ENCODE results near the gene IDUA. TPM values are rescaled to one million over a fixed set of nuclear protein-coding genes. Genes with fewer than 3 reads are reported as not detected.

IDUA gene
- total RNA-seq, 1 donor from 2014 or later: 1.0 TPM

GRCh38 chr4:1015746-1016145, 28.9 kb downstream of the IDUA start:
- Histone ChIP-seq H3K4me1 (ENCODE audit: control insufficient read depth in 3 of 3, insufficient read depth in 3 of 3, low read length in 3 of 3) (peaks cover under 1 to 2% (median 1%) of the 10 kb centered on the region in 3 donors), H3K27ac (ENCODE audit: low read depth, low read length) (no peak overlapping the region)

GRCh38 chr4:1017211-1017610, 30.4 kb downstream of the IDUA start:
- Histone ChIP-seq H3K36me3 (ENCODE audit: control insufficient read depth in 3 of 3, insufficient read depth in 3 of 3, low read length in 3 of 3) (no peaks in the 10 kb centered on the region), H3K4me1 (ENCODE audit: control insufficient read depth in 3 of 3, insufficient read depth in 3 of 3, low read length in 3 of 3) (no peaks in the 10 kb centered on the region), H3K27me3 (ENCODE audit: control insufficient read depth in 3 of 3, insufficient read depth in 3 of 3, low read length in 3 of 3) (no peaks in the 10 kb centered on the region), H3K27ac (ENCODE audit: low read depth, low read length) (no peak overlapping the region), H3K9me3 (ENCODE audit: control insufficient read depth in 3 of 3, low read length in 3 of 3) (no peaks in the 10 kb centered on the region), H3K4me3 (ENCODE audit: low read length in 3 of 3) (no peak overlapping the region), H3K9ac (ENCODE audit: low read depth in 1 of 3, low read length in 3 of 3) (no peak overlapping the region)

More at GRCh38 chr4:1015746-1016145, 28.9 kb downstream of the IDUA start:
- Histone ChIP-seq H3K9me3 (ENCODE audit: control insufficient read depth in 3 of 3, low read length in 3 of 3) (no peaks in the 10 kb centered on the region), H3K27me3 (ENCODE audit: control insufficient read depth in 3 of 3, insufficient read depth in 3 of 3, low read length in 3 of 3) (no peaks in the 10 kb centered on the region), H3K36me3 (ENCODE audit: control insufficient read depth in 3 of 3, insufficient read depth in 3 of 3, low read length in 3 of 3) (no peaks in the 10 kb centered on the region), H3K9ac (ENCODE audit: low read depth in 1 of 3, low read length in 3 of 3) (no peak overlapping the region), H3K4me3 (ENCODE audit: low read length in 3 of 3) (no peak overlapping the region)

GRCh38 chr4:1017706-1018105, 30.9 kb downstream of the IDUA start:
- H3K27ac ChIP-seq (ENCODE audit: low read depth, low read length): no peak overlapping the region

DNA sequence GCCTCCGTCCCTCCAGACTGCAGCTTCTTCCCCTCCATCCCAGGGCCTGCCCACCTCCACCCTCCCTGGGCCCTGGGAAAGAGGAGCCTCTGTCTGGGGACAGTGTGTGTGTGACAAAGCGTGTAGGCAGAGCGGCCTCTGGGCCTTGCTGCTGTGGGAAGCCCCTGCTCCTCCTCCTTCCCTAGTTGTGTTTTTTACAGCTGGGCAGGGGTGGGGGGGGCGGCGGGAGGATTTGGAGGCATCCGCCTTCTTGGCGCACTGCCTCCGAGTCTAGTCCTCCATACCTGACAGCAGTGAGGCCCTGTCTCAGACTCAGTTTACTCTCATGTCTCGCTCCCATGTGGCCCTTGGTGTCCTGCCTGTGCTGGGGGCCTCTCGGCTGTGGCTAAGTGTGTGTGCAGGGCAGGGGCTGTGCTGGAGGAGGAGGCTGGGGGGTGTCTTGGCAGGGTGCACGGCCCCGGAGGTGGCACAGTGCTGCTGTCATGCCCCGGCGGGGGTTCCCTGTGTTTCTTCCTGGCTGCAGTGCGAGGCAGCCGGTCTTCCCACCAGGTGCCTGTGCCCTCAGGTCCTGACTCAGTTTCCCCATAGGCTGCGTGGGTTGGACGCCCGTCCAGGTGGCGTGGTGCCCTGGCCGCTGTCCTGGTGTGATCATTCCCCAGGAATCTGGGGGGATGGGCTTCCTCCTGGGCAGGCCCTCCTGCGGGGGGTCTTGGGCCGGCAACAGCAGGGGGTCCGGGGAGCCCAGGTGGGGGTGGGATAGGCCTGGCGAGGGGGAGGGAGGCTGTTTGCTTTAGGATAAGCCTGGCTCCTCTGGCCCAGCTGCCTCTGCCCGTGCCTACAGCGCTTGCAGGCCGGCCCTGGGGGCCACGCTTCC, 31.5 kb downstream of the IDUA start:
- Histone ChIP-seq H3K36me3 (ENCODE audit: control insufficient read depth in 3 of 3, insufficient read depth in 3 of 3, low read length in 3 of 3) (no peaks in the 10 kb centered on the region), H3K9me3 (ENCODE audit: control insufficient read depth in 3 of 3, low read length in 3 of 3) (no peaks in the 10 kb centered on the region), H3K4me1 (ENCODE audit: control insufficient read depth in 3 of 3, insufficient read depth in 3 of 3, low read length in 3 of 3) (no peaks in the 10 kb centered on the region), H3K27ac (ENCODE audit: low read depth, low read length) (no peak overlapping the region), H3K9ac (ENCODE audit: low read depth in 1 of 3, low read length in 3 of 3) (no peak overlapping the region), H3K27me3 (ENCODE audit: control insufficient read depth in 3 of 3, insufficient read depth in 3 of 3, low read length in 3 of 3) (no peaks in the 10 kb centered on the region), H3K4me3 (ENCODE audit: low read length in 3 of 3) (no peak overlapping the region)

More at GRCh38 chr4:1017706-1018105, 30.9 kb downstream of the IDUA start:
- no peaks in the 10 kb centered on the region for H3K36me3 ChIP-seq (ENCODE audit: control insufficient read depth in 3 of 3, insufficient read depth in 3 of 3, low read length in 3 of 3)
- H3K9me3 ChIP-seq (ENCODE audit: control insufficient read depth in 3 of 3, low read length in 3 of 3): no peaks in the 10 kb centered on the region
- no peaks in the 10 kb centered on the region for H3K27me3 ChIP-seq (ENCODE audit: control insufficient read depth in 3 of 3, insufficient read depth in 3 of 3, low read length in 3 of 3)
- no peak overlapping the region for H3K9ac ChIP-seq (ENCODE audit: low read depth in 1 of 3, low read length in 3 of 3)
- H3K4me1 ChIP-seq (ENCODE audit: control insufficient read depth in 3 of 3, insufficient read depth in 3 of 3, low read length in 3 of 3): no peaks in the 10 kb centered on the region
- no peak overlapping the region for H3K4me3 ChIP-seq (ENCODE audit: low read length in 3 of 3)

- Histone ChIP-seq H3K27ac (ENCODE audit: low read depth, low read length) (no peak overlapping the region), H3K27me3 (ENCODE audit: control insufficient read depth in 3 of 3, insufficient read depth in 3 of 3, low read length in 3 of 3) (no peaks in the 10 kb centered on the region), H3K9ac (ENCODE audit: low read depth in 1 of 3, low read length in 3 of 3) (no peak overlapping the region), H3K4me1 (ENCODE audit: control insufficient read depth in 3 of 3, insufficient read depth in 3 of 3, low read length in 3 of 3) (no peaks in the 10 kb centered on the region), H3K9me3 (ENCODE audit: control insufficient read depth in 3 of 3, low read length in 3 of 3) (no peaks in the 10 kb centered on the region), H3K36me3 (ENCODE audit: control insufficient read depth in 3 of 3, insufficient read depth in 3 of 3, low read length in 3 of 3) (peaks cover 0 to 1% (median 0%) of the 10 kb centered on the region in 3 donors), H3K4me3 (ENCODE audit: low read length in 3 of 3) (no peak overlapping the region)
Measured at GRCh38 chr4:1019320-1019719, 32.5 kb downstream of the IDUA start.

DNA sequence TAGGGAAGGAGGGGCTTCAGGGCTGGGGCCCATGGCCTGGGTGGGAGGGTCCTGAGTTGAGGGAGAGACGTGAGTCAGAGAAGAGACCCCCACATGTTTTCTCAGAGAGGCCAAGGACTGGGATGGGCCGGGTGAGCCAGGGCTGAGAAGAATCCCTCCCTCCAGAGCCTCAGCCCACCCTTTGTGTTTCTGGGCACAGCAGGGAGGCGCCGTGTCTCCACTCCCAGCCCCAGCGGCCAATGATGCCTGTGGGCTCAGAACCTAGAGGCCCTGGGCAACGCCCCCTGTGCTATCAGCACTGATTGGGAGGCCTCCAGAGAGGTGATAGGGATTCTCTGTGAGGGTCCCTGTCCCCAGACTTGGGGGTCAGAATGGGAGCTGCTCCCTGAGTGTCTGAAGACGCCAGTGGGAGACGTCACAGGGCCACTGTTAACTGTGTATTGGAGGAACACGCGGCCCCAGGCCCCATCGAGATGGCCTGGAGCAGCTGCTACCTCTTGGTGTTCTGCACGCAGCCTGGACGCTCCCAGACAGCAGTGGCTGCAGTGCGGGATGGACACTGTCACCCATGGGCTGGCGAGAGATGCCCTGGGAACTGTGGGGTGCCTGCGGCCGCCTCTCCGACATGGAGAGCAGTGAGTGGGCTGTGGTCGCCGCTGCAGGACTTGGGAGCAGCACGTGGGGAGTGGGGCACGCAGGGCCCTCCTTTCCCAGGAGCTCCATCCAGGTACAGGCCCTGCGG, 33.1 kb downstream of the IDUA start:
- no peak overlapping the region for H3K9ac ChIP-seq (ENCODE audit: low read depth in 1 of 3, low read length in 3 of 3)
- no peak overlapping the region for H3K27ac ChIP-seq (ENCODE audit: low read depth, low read length)
- no peaks in the 10 kb centered on the region for H3K4me1 ChIP-seq (ENCODE audit: control insufficient read depth in 3 of 3, insufficient read depth in 3 of 3, low read length in 3 of 3)
- peaks cover 0 to 2% (median 0%) of the 10 kb centered on the region in 3 donors for H3K36me3 ChIP-seq (ENCODE audit: control insufficient read depth in 3 of 3, insufficient read depth in 3 of 3, low read length in 3 of 3)
- H3K27me3 ChIP-seq (ENCODE audit: control insufficient read depth in 3 of 3, insufficient read depth in 3 of 3, low read length in 3 of 3): no peaks in the 10 kb centered on the region
- H3K4me3 ChIP-seq (ENCODE audit: low read length in 3 of 3): no peak overlapping the region
- no peaks in the 10 kb centered on the region for H3K9me3 ChIP-seq (ENCODE audit: control insufficient read depth in 3 of 3, low read length in 3 of 3)

DNA sequence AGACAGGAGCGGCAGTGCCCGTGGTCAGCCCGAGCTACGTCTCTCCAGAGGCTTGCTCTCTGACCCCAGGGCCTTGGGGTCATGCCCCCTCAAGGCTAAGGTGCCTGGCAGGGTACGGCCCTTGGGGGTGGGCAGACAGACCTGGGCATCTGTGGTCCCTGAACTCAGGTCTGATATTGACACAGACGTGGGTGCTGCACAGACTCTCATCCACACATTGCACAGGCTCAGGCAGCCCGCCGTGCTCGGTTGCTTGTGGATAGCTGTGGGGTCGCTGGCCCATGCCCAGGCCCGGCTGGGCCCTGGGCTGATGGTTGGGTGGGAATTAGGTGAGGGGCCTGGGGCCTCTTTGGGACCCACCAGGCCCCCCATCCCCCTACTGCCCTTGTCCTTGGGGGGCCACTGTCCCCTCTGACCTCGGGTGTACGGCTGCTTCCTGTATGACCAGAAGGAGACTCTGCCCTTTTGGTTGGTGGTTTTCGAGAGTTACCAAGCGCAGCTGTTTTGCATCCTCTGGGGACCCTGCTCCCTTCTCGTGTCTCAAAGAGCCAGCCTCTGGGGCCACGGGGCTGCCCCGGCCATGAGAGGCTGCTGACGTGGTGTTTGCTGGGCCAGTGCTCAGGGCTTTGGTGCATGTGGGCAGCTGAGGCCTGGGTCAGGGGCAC, 34.7 kb downstream of the IDUA start:
- Histone ChIP-seq H3K4me1 (ENCODE audit: control insufficient read depth in 3 of 3, insufficient read depth in 3 of 3, low read length in 3 of 3) (peaks cover 0 to 3% (median 0%) of the 10 kb centered on the region in 3 donors), H3K27ac (ENCODE audit: low read depth, low read length) (no peak overlapping the region), H3K36me3 (ENCODE audit: control insufficient read depth in 3 of 3, insufficient read depth in 3 of 3, low read length in 3 of 3) (peaks cover 2 to 11% (median 10%) of the 10 kb centered on the region in 3 donors)

DNA sequence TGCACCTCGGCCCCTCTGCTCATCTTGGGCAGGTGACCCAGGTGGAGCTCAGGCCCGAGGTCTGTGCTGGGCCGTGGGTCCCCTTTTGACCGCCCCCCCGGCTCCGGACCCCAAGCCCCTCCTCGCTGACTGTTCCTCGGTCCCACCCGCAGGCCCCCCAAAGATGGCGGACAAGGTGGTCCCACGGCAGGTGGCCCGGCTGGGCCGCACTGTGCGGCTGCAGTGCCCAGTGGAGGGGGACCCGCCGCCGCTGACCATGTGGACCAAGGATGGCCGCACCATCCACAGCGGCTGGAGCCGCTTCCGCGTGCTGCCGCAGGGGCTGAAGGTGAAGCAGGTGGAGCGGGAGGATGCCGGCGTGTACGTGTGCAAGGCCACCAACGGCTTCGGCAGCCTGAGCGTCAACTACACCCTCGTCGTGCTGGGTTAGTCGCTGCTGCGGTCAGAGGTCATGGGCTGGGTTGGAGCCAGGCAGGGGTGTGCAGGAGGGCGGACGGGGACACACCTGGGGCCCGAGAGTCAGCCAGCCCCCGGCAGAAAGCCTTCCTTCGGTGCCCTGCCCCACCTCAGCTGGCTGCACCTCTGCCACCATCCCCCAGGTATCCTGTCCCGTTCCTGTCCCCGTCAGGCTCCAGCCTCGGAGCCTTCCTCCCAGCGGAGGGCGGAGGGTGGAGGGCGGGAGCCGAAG, 35.4 kb downstream of the IDUA start:
- no peak overlapping the region for H3K27ac ChIP-seq (ENCODE audit: low read depth, low read length)
- no peaks in the 10 kb centered on the region for H3K27me3 ChIP-seq (ENCODE audit: control insufficient read depth in 3 of 3, insufficient read depth in 3 of 3, low read length in 3 of 3)
- no peak overlapping the region for H3K4me3 ChIP-seq (ENCODE audit: low read length in 3 of 3)
- H3K4me1 ChIP-seq (ENCODE audit: control insufficient read depth in 3 of 3, insufficient read depth in 3 of 3, low read length in 3 of 3): peaks cover 0 to 3% (median 0%) of the 10 kb centered on the region in 3 donors
- no peak overlapping the region for H3K9ac ChIP-seq (ENCODE audit: low read depth in 1 of 3, low read length in 3 of 3)
- no peaks in the 10 kb centered on the region for H3K9me3 ChIP-seq (ENCODE audit: control insufficient read depth in 3 of 3, low read length in 3 of 3)
- peaks cover 2 to 11% (median 10%) of the 10 kb centered on the region in 3 donors for H3K36me3 ChIP-seq (ENCODE audit: control insufficient read depth in 3 of 3, insufficient read depth in 3 of 3, low read length in 3 of 3)

More for the DNA sequence above, 34.7 kb downstream of the IDUA start:
- Histone ChIP-seq H3K27me3 (ENCODE audit: control insufficient read depth in 3 of 3, insufficient read depth in 3 of 3, low read length in 3 of 3) (no peaks in the 10 kb centered on the region), H3K9me3 (ENCODE audit: control insufficient read depth in 3 of 3, low read length in 3 of 3) (no peaks in the 10 kb centered on the region), H3K9ac (ENCODE audit: low read depth in 1 of 3, low read length in 3 of 3) (no peak overlapping the region), H3K4me3 (ENCODE audit: low read length in 3 of 3) (no peak overlapping the region)

DNA sequence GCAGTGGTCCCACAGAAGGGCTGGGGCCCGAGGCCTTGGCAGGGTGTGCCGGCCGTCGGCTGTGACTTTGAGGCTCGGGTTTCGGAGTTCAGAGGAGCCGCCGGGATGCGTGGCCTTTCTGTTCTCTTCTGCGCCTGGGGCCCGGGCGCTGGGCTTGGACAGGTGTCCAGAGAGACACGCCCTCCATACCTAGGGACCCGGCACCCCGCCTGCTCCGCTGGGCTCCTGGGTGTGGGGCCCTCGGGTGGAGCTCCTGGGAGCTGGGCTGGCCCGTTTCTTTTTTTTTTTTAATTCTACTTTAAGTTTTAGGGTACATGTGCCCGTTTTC, 35.9 kb downstream of the IDUA start:
- Histone ChIP-seq H3K36me3 (ENCODE audit: control insufficient read depth in 3 of 3, insufficient read depth in 3 of 3, low read length in 3 of 3) (peaks cover 2 to 11% (median 10%) of the 10 kb centered on the region in 3 donors), H3K27me3 (ENCODE audit: control insufficient read depth in 3 of 3, insufficient read depth in 3 of 3, low read length in 3 of 3) (no peaks in the 10 kb centered on the region), H3K9ac (ENCODE audit: low read depth in 1 of 3, low read length in 3 of 3) (no peak overlapping the region), H3K9me3 (ENCODE audit: control insufficient read depth in 3 of 3, low read length in 3 of 3) (no peaks in the 10 kb centered on the region), H3K4me3 (ENCODE audit: low read length in 3 of 3) (no peak overlapping the region), H3K4me1 (ENCODE audit: control insufficient read depth in 3 of 3, insufficient read depth in 3 of 3, low read length in 3 of 3) (peaks cover 0 to 3% (median 0%) of the 10 kb centered on the region in 3 donors), H3K27ac (ENCODE audit: low read depth, low read length) (no peak overlapping the region)

All from skeletal muscle tissue (tissue), 4 donors.